GM12878 (cell line): Measurements from ENCODE around the gene VN1R2. TPM values are rescaled to one million over a fixed set of nuclear protein-coding genes. Genes with fewer than 3 reads are reported as not detected.

Experiments used
- ATAC-seq: fragments of 200-7000 bp; cut with Tn5 transposase; 3 replicates; pipeline ENCODE4 v1.9.1; 2020; ENCODE audit warnings: mild to moderate bottlenecking, moderate library complexity
- BruUV-seq: library from RNA; stranded (reverse); fragments of 400-500 nt; replicated peaks from 2 replicates; lab custom pipeline; 2021; lab: Mats Ljungman, UMichigan
- CTCF ChIA-PET: fragments of 300-600 bp; sonication (Branson Sonifier 250); formaldehyde crosslinking; extraction: SDS; loops from one replicate; lab custom pipeline; 2021; ENCODE audit warnings: inconsistent platforms; lab: Yijun Ruan, JAX
- POLR2A ChIA-PET: fragments of 350-600 bp; formaldehyde crosslinking; extraction: SDS; loops from one replicate; lab custom pipeline; 2021; ENCODE audit warnings: inconsistent platforms; lab: Charles Lee
- RAD21 ChIA-PET: fragments of 300-600 bp; sonication (Branson Sonifier 250); formaldehyde crosslinking; loops from one replicate; lab custom pipeline; 2023; ENCODE audit warnings: antibody characterized with exemption; ENCODE audit not compliant: unreplicated experiment; lab: Charles Lee
- SMC1A ChIA-PET: fragments of 300-600 bp; sonication (Branson Sonifier 250); formaldehyde crosslinking; loops from one replicate; lab custom pipeline; 2023; ENCODE audit not compliant: unreplicated experiment, uncharacterized antibody; lab: Charles Lee
- DNase-seq: peaks from one replicate; pipeline ENCODE4 v3.0.0-alpha.2; 2011; ENCODE audit warnings: low read depth, low spot score
- FAIRE-seq: peaks from 3 replicates; lab custom pipeline; 2011; peaks lifted over from hg19 to GRCh38; lab: Jason Lieb, UNC
- H2AFZ ChIP-seq: 2 replicates; pipeline ENCODE4 v1.6.0; 2011; ENCODE audit warnings: low read depth, low read length, control low read depth; ENCODE audit not compliant: control insufficient read depth
- H3K27ac ChIP-seq: 2 replicates; pipeline ENCODE4 v1.5.1; 2011; ENCODE audit warnings: control low read depth; ENCODE audit not compliant: control insufficient read depth, insufficient read depth
- H3K27me3 ChIP-seq, 2 experiments: replicated peaks in 1 of 2; 2 replicates each; pipeline versions ENCODE4 v1.6.0 to v1.6.1; 2011; ENCODE audit warnings: low read length in 1 of 2; ENCODE audit not compliant: control insufficient read depth in 2 of 2, insufficient read depth in 2 of 2
- H3K36me3 ChIP-seq, 2 experiments: 2 replicates each; pipeline ENCODE4 v1.5.1; 2011; ENCODE audit warnings: low read length in 1 of 2; ENCODE audit not compliant: control insufficient read depth in 2 of 2, insufficient read depth in 2 of 2
- H3K4me1 ChIP-seq: 2 replicates; pipeline ENCODE4 v1.6.1; 2011; ENCODE audit warnings: mild to moderate bottlenecking, low read length, moderate library complexity, mixed read lengths; ENCODE audit not compliant: control insufficient read depth, insufficient read depth
- H3K4me2 ChIP-seq: 2 replicates; pipeline ENCODE4 v1.6.0; 2011; ENCODE audit warnings: control low read depth; ENCODE audit not compliant: control insufficient read depth, insufficient read depth
- H3K4me3 ChIP-seq: fragments of 200-600 bp; sonication (generic); 2 replicates; pipeline ENCODE4 v1.5.1; 2016
- H3K79me2 ChIP-seq: 2 replicates; pipeline ENCODE4 v1.6.0; 2011; ENCODE audit warnings: low read length; ENCODE audit not compliant: control insufficient read depth, insufficient read depth
- H3K9ac ChIP-seq: 2 replicates; pipeline ENCODE4 v1.8.0; 2011; ENCODE audit warnings: low read length, control low read depth, mixed read lengths; ENCODE audit not compliant: control insufficient read depth, insufficient read depth
- H3K9me3 ChIP-seq: replicated peaks from 3 replicates; pipeline ENCODE4 v1.5.1; 2011; ENCODE audit warnings: mild to moderate bottlenecking, low read length; ENCODE audit not compliant: control insufficient read depth, insufficient read depth
- H4K20me1 ChIP-seq: 2 replicates; pipeline ENCODE4 v1.6.0; 2011; ENCODE audit not compliant: control insufficient read depth, insufficient read depth
- CBX5 ChIP-seq: sonication (generic); IDR thresholded peaks from 2 replicates; pipeline ENCODE4 v1.6.1; 2016; ENCODE audit warnings: low read depth, moderate library complexity, mild to moderate bottlenecking, inconsistent platforms
- E2F4 ChIP-seq: IDR thresholded peaks from 2 replicates; pipeline ENCODE4 v1.6.1; 2012; ENCODE audit warnings: low read depth, low read length, improper control_type of control experiment
- HDGF ChIP-seq: fragments of 450-650 bp; IDR thresholded peaks from 2 replicates; pipeline ENCODE4 v1.6.1; 2016; ENCODE audit warnings: antibody characterized with exemption
- IRF5 ChIP-seq: fragments of 450-650 bp; IDR thresholded peaks from 2 replicates; pipeline ENCODE4 v1.6.1; 2017; ENCODE audit warnings: borderline replicate concordance
- LARP7 ChIP-seq: fragments of 450-650 bp; IDR thresholded peaks from 2 replicates; pipeline ENCODE4 v1.6.1; 2017; ENCODE audit warnings: mild to moderate bottlenecking
- NFXL1 ChIP-seq: fragments of 450-650 bp; IDR thresholded peaks from 2 replicates; pipeline ENCODE4 v1.6.1; 2017; ENCODE audit warnings: antibody characterized with exemption, mild to moderate bottlenecking, borderline replicate concordance
- PML ChIP-seq: IDR thresholded peaks from 2 replicates; pipeline ENCODE4 v1.6.1; 2012; ENCODE audit warnings: low read length, inconsistent platforms
- RAD21 ChIP-seq: IDR thresholded peaks from 2 replicates; pipeline ENCODE4 v1.6.1; 2011; ENCODE audit warnings: mild to moderate bottlenecking, low read depth, low read length, moderate library complexity; ENCODE audit not compliant: insufficient read depth
- REST ChIP-seq: IDR thresholded peaks from 2 replicates; pipeline ENCODE4 v1.6.1; 2012; ENCODE audit warnings: mild to moderate bottlenecking, low read depth, low read length
- ZBED1 ChIP-seq: IDR thresholded peaks from 2 replicates; pipeline ENCODE4 v1.6.1; 2016; ENCODE audit warnings: borderline replicate concordance
- ZZZ3 ChIP-seq: IDR thresholded peaks from 2 replicates; pipeline ENCODE4 v1.6.1; 2011; ENCODE audit warnings: low read depth; ENCODE audit not compliant: control insufficient read depth, insufficient read length
- WGBS: methylation state at CpG from one replicate; pipeline ENCODE4 v1.1.6; 2016; ENCODE audit warnings: low lambda C conversion rate; ENCODE audit not compliant: insufficient replicate concordance, insufficient coverage; ENCODE audit errors: missing lambda C conversion rate; 5-methylcytosine and 5-hydroxymethylcytosine counted together
- in situ Hi-C: fragments of 300-500 bp; cut with MboI; formaldehyde crosslinking; loops from 9 replicates; pipeline ENCODE4 v1.14.3; 2018; ENCODE audit warnings: mixed read lengths
- intact Hi-C: fragments of 100-400 bp; cut with micrococcal nuclease; formaldehyde crosslinking; loops from one replicate; pipeline ENCODE4 v1.14.2; 2022; ENCODE audit not compliant: unreplicated experiment
- polyA plus RNA-seq, 11 experiments: library from polyadenylated mRNA; depleted of rRNA in 4 of 11; unstranded in 6 of 11; stranded (reverse) in 5 of 11; fragments of >200 nt; fragmentation: Nextera tagmentation in 4 of 11; fragmentation: Illumina TruSeq in 1 of 11; extraction: Ambion mirVana in 4 of 11; extraction: Trizol in 1 of 11; gene quantifications; 1 replicate in 1 of 11; 2 replicates in 10 of 11; pipeline versions ENCODE4 v1.2.1 to v1.2.3, GENCODE V29; 2011 to 2016; ENCODE audit warnings: inconsistent platforms in 2 of 11, missing spikeins in 2 of 11, low read depth in 1 of 11
- total RNA-seq, 4 experiments: library from RNA; depleted of rRNA in 3 of 4; stranded (reverse); fragments of >200 nt in 3 of 4; fragmentation: Illumina TruSeq in 1 of 4; extraction: Trizol in 1 of 4; gene quantifications; 2 replicates each; pipeline versions ENCODE4 v1.2.1 to v1.2.3, GENCODE V29; 2013 to 2021
- TF ChIP-seq, protein P1 (sequence below), 3 experiments: IDR thresholded peaks in 2 of 3; conservative IDR thresholded peaks in 1 of 3; 2 replicates each; pipeline ENCODE4 v1.5.1; 2011; ENCODE audit warnings: low read depth in 3 of 3, low read length in 3 of 3, mild to moderate bottlenecking in 3 of 3, control low read depth in 2 of 3, moderate library complexity in 2 of 3, inconsistent platforms in 1 of 3, mixed read lengths in 1 of 3; ENCODE audit not compliant: control insufficient read depth in 2 of 3, insufficient read depth in 1 of 3; ENCODE audit errors: extremely low read depth in 1 of 3
- TF ChIP-seq, protein P2 (sequence below): fragments of 150-350 bp; IDR thresholded peaks from 2 replicates; pipeline ENCODE4 v1.6.1; 2016; ENCODE audit warnings: low read depth, low read length

Gene VN1R2
- total and polyA plus RNA-seq, 10 of the 15 experiments (the other 5 are each of a cell fraction or from before 2014, with no cell fraction given): not detected

DNA sequence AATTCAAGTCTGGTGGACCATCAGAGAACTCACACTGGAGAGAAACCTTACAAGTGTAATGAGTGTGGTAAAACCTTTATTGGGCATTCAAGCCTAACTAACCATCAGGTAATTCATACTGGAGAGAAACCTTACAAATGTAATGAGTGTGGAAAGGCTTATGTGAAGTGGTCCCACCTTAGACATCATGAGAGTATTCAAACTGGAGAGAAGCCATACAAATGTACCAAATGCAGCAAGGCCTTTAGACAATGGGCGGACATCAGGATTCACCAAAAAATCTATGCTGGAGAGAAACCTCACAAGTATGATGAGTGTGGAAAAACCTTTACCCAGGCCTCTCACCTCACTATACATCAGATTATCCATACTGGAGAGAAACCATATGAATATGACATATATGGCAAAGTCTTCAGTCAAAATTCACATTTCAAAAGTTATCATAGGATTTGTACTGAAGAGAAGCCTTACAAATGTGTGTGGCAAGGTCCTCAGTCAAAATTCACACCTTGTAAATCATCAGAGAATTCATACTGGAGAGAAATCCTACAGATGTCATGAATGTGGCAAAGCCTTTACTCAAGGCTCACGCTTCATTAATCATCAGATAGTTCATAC is 45.3 kb upstream of the VN1R2 start:
- ChIA-PET SMC1A (no interaction called here), POLR2A (no interaction called here), CTCF (no interaction called here), RAD21 (no interaction called here)
- H3K36me3 ChIP-seq: no peaks in the 10 kb centered on the region
- DNase-seq: no peak
- no peaks in the 10 kb centered on the region for H4K20me1 ChIP-seq
- H3K9ac ChIP-seq: no peak overlapping the region
- H3K79me2 ChIP-seq: no peaks in the 10 kb centered on the region
- no peak for ATAC-seq
- BruUV-seq: no TSS peak
- no peaks in the 10 kb centered on the region for H3K27me3 ChIP-seq
- in situ Hi-C loops: no loop called here
- no peaks in the 10 kb centered on the region for H3K4me1 ChIP-seq
- FAIRE-seq: no peak
- H3K9me3 ChIP-seq: peaks cover 14% of the 10 kb centered on the region
- no peak overlapping the region for H3K27ac ChIP-seq
- H3K4me2 ChIP-seq: no peak overlapping the region
- H3K4me3 ChIP-seq: no peak overlapping the region
- WGBS: 97% methylated on average over 2 of the region's 2 CpGs
- intact Hi-C loops: no loop called here
- H2AFZ ChIP-seq: no peak overlapping the region
- TF ChIP-seq HDGF (no peak), ZZZ3 (no peak), E2F4 (no peak), LARP7 (no peak), PML (no peak), RAD21 (no peak), ZBED1 (no peak), IRF5 (no peak), NFXL1 (no peak), CBX5 (no peak), REST (no peak)
- TF ChIP-seq, protein P1, sequence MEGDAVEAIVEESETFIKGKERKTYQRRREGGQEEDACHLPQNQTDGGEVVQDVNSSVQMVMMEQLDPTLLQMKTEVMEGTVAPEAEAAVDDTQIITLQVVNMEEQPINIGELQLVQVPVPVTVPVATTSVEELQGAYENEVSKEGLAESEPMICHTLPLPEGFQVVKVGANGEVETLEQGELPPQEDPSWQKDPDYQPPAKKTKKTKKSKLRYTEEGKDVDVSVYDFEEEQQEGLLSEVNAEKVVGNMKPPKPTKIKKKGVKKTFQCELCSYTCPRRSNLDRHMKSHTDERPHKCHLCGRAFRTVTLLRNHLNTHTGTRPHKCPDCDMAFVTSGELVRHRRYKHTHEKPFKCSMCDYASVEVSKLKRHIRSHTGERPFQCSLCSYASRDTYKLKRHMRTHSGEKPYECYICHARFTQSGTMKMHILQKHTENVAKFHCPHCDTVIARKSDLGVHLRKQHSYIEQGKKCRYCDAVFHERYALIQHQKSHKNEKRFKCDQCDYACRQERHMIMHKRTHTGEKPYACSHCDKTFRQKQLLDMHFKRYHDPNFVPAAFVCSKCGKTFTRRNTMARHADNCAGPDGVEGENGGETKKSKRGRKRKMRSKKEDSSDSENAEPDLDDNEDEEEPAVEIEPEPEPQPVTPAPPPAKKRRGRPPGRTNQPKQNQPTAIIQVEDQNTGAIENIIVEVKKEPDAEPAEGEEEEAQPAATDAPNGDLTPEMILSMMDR (IDR thresholded peaks at IDR 0.05 in 2 of 3, conservative IDR thresholded peaks at IDR 0.05 in 1 of 3; ENCODE audit: control insufficient read depth in 2 of 3, extremely low read depth in 1 of 3, insufficient read depth in 1 of 3, low read depth in 3 of 3, low read length in 3 of 3): no peak
- TF ChIP-seq, protein P2, sequence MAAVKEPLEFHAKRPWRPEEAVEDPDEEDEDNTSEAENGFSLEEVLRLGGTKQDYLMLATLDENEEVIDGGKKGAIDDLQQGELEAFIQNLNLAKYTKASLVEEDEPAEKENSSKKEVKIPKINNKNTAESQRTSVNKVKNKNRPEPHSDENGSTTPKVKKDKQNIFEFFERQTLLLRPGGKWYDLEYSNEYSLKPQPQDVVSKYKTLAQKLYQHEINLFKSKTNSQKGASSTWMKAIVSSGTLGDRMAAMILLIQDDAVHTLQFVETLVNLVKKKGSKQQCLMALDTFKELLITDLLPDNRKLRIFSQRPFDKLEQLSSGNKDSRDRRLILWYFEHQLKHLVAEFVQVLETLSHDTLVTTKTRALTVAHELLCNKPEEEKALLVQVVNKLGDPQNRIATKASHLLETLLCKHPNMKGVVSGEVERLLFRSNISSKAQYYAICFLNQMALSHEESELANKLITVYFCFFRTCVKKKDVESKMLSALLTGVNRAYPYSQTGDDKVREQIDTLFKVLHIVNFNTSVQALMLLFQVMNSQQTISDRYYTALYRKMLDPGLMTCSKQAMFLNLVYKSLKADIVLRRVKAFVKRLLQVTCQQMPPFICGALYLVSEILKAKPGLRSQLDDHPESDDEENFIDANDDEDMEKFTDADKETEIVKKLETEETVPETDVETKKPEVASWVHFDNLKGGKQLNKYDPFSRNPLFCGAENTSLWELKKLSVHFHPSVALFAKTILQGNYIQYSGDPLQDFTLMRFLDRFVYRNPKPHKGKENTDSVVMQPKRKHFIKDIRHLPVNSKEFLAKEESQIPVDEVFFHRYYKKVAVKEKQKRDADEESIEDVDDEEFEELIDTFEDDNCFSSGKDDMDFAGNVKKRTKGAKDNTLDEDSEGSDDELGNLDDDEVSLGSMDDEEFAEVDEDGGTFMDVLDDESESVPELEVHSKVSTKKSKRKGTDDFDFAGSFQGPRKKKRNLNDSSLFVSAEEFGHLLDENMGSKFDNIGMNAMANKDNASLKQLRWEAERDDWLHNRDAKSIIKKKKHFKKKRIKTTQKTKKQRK: no peak
